NCI-H524 (cell line): ENCODE results near the gene ZNHIT1.
"Not testable (repeated sequence)": the region's sequence is repeated elsewhere in the genome, so short reads cannot be mapped to it uniquely, and the experiment has no call there.

Experiments
- DNase-seq, 2 experiments: peaks; one replicate each; lab custom pipeline; 2025; lab: John Stamatoyannopoulos, UW

The ZNHIT1 gene

GRCh38 chr7:101241443-101242349 is 23.7 kb downstream of the ZNHIT1 start:
- DNase-seq = no peak

GRCh38 chr7:101243646-101244374 is 25.8 kb downstream of the ZNHIT1 start:
- DNase-seq = no peak

GRCh38 chr7:101244375-101245146 is 26.6 kb downstream of the ZNHIT1 start, which contains the start of gene FIS1:
Gene FIS1, minus strand, starts transcription at chr7:101245081. Its CDS starts 77 bp downstream, at chr7:101245004.
- DNase-seq = peak; percentile 78 to 84

- DNase-seq = no peak
These were observed 27.2 kb downstream of the ZNHIT1 start for GRCh38 chr7:101245147-101245668.

- DNase-seq = no peak
These were observed 30.3 kb downstream of the ZNHIT1 start for GRCh38 chr7:101248276-101248675.

GRCh38 chr7:101250324-101250723 is 32.4 kb downstream of the ZNHIT1 start:
- DNase-seq = no peak

GRCh38 chr7:101251871-101252659 is 34.1 kb downstream of the ZNHIT1 start:
- DNase-seq = peak; percentile 94 to 95

GRCh38 chr7:101253199-101253598 is 35.2 kb downstream of the ZNHIT1 start:
- DNase-seq = not testable (repeated sequence)

GRCh38 chr7:101255796-101256195 is 37.8 kb downstream of the ZNHIT1 start:
- no peak for DNase-seq

GRCh38 chr7:101258243-101258731 is 40.3 kb downstream of the ZNHIT1 start:
- no peak for DNase-seq

GRCh38 chr7:101264102-101264706 is 46.2 kb downstream of the ZNHIT1 start:
- not testable (repeated sequence) for DNase-seq

GRCh38 chr7:101265622-101266516 is 47.9 kb downstream of the ZNHIT1 start:
- DNase-seq = no peak

GRCh38 chr7:101269664-101270063 is 51.7 kb downstream of the ZNHIT1 start:
- DNase-seq = no peak

GRCh38 chr7:101271021-101271420 is 53.1 kb downstream of the ZNHIT1 start:
- DNase-seq = no peak

- DNase-seq = no peak
These were observed 55.2 kb downstream of the ZNHIT1 start for GRCh38 chr7:101273206-101273605.
